GM18870 (cell line): Measurements from ENCODE around the gene TDRD10.

Experiments used
- ATAC-seq: cut with Tn5 transposase; IDR thresholded peaks from one replicate; pipeline ENCODE4 v1.9.1; 2021; ENCODE audit warnings: moderate library complexity; ENCODE audit not compliant: unreplicated experiment

The TDRD10 gene

GRCh38 chr1:154575951-154576566, 74.0 kb downstream of the TDRD10 start:
- ATAC-seq: no peak

- ATAC-seq: no peak
Observed at GRCh38 chr1:154577346-154578057, 75.5 kb downstream of the TDRD10 start.

GRCh38 chr1:154578058-154578418, 76.0 kb downstream of the TDRD10 start:
- no peak for ATAC-seq

GRCh38 chr1:154579374-154579773, 77.4 kb downstream of the TDRD10 start:
- ATAC-seq: no peak

- no peak for ATAC-seq
Observed at GRCh38 chr1:154581766-154582165, 79.7 kb downstream of the TDRD10 start.

GRCh38 chr1:154582885-154583284, 80.9 kb downstream of the TDRD10 start:
- ATAC-seq: no peak

- no peak for ATAC-seq
Observed at GRCh38 chr1:154583773-154584172, 81.8 kb downstream of the TDRD10 start.

GRCh38 chr1:154584267-154584994, 82.4 kb downstream of the TDRD10 start:
- no peak for ATAC-seq

- no peak for ATAC-seq
Observed at GRCh38 chr1:154586231-154586630, 84.2 kb downstream of the TDRD10 start.

GRCh38 chr1:154586641-154587040, 84.6 kb downstream of the TDRD10 start:
- no peak for ATAC-seq

- ATAC-seq: no peak
Observed at GRCh38 chr1:154589780-154590179, 87.8 kb downstream of the TDRD10 start.

GRCh38 chr1:154590756-154591155, 88.7 kb downstream of the TDRD10 start:
- ATAC-seq: no peak

GRCh38 chr1:154591206-154591605, 89.2 kb downstream of the TDRD10 start:
- no peak for ATAC-seq

- ATAC-seq: no peak
Observed at GRCh38 chr1:154593390-154593789, 91.4 kb downstream of the TDRD10 start.

- ATAC-seq: no peak
Observed at GRCh38 chr1:154594811-154595210, 92.8 kb downstream of the TDRD10 start.

- no peak for ATAC-seq
Observed at GRCh38 chr1:154595621-154596020, 93.6 kb downstream of the TDRD10 start.
